DMS79 (cell line): ENCODE results near the gene ETV6.

Experiments
- DNase-seq: peaks from one replicate; lab custom pipeline; 2025; lab: John Stamatoyannopoulos, UW

Gene ETV6

GRCh38 chr12:11645391-11645790 lies 4.1 kb upstream of the ETV6 start:
- DNase-seq: no peak

- peak; percentile 89 for DNase-seq
Measured at GRCh38 chr12:11648514-11649412, 711 bp upstream of the ETV6 start.

- DNase-seq: peak; percentile 27
Measured at GRCh38 chr12:11650286-11651281, 1.1 kb downstream of the ETV6 start.

DNA sequence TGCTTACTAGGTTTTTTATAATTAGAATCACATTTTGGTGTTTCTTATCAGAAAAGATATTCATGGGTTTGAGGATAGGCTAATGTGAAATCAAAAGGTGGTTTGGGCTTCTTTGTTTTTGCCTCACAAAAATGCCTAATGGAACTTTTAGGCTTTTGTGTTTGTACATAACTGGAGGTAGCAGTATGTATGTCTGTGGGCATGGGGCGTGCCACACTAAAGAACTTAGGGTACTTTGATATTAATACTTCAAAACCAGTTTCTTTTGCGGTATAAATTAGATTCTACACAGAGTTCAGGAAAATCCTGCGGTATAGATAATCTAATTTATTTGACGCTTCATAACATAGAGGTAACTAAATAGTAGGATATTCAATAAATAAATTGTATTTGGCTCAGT lies 1.9 kb downstream of the ETV6 start:
- DNase-seq: no peak

GRCh38 chr12:11651785-11652184 lies 2.3 kb downstream of the ETV6 start:
- DNase-seq: no peak

DNA sequence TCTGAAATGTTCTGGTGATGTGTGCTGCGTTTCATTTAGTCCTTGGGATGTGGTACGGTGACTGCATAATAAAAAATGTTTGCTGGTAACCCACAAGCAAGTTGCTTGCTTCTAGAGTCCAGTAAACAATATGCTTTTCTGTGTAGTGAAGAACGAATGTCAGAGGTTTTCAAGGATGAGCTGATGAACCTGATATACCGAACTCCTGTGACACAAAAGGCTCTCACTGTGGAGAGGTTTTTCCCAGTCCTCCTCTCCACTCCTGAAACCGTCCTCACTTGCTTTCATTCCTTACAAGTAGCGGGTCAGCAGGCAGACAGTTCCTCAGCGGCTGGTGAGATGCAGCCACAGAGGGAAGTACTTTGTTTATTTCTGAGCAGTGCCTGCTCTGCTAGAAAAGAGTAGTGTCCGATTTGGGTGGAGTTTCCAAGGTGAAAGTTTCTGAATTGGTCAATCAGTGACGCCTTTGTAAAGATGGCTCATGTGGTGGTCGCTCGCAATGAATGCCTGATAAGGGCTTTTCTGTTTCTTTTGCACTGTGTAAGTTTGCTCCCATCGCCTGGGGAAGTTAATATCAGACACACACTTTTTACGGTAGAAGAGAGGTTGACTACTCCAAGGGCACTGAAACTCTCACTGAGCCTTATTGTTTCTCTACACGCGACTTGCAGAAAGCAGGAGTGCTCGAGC lies 3.0 kb downstream of the ETV6 start:
- no peak for DNase-seq

- DNase-seq: no peak
Measured at GRCh38 chr12:11653215-11653753, 3.8 kb downstream of the ETV6 start.

GRCh38 chr12:11654338-11654737 lies 4.9 kb downstream of the ETV6 start:
- no peak for DNase-seq

DNA sequence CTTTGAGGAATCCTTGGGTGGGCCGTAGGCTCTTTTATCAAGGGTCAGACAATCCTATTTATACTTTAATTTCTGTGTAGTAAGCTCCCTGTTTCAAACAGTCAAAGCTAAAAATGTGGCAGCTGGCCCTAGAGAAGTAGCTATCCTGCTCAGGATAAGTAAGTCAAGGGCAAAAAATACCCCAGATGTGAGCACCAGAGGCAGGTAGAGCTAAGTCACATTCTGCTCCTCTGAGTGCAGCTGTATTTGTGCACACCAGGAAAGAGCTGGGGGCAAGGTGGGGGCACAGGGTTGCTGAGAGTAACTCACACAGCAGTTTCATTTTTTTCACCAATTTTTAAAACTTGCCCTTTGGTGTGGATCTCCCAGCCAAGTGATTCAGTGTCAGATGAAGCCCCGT lies 5.3 kb downstream of the ETV6 start:
- no peak for DNase-seq

DNA sequence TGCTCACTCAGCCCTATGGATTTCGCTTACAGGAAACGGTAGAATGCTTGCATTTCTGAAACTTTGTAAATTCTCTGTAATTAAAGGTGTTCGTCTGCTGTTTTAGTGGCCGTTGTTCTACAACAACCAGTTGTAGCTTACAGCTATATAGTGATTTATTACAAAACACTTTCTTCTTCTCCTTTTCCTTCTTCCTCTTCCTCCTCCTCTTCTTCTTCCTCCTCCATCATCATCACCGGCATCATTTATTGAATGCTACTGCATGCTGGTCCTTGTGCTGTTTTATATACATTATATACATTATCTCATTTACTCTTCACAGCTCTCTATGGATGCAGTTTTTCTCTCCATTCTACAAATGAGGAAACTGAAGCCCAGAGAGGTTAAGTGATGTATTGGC lies 6.4 kb downstream of the ETV6 start:
- no peak for DNase-seq

- no peak for DNase-seq
Measured at GRCh38 chr12:11656550-11656949, 7.1 kb downstream of the ETV6 start.

DNA sequence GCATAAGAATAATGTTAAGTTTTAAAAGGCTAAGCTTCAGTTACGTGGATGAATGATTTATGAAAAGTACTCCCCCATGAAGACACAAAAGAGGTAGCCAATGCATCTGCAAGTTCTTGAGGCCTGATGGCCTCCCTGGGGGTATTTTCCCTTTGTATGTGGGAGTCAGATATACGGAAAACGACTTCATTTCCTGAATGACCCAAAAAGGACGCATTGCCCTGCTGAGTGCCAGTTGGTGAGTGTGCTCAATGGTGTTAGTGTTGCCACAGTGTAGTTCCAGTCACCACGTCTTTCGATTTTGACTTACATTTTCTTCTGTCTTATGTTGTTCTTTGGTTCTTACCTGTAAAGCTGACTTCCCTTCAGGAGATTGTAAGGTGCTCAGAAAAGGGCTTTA lies 8.0 kb downstream of the ETV6 start:
- DNase-seq: no peak

GRCh38 chr12:11658791-11659190 lies 9.3 kb downstream of the ETV6 start:
- DNase-seq: no peak

DNA sequence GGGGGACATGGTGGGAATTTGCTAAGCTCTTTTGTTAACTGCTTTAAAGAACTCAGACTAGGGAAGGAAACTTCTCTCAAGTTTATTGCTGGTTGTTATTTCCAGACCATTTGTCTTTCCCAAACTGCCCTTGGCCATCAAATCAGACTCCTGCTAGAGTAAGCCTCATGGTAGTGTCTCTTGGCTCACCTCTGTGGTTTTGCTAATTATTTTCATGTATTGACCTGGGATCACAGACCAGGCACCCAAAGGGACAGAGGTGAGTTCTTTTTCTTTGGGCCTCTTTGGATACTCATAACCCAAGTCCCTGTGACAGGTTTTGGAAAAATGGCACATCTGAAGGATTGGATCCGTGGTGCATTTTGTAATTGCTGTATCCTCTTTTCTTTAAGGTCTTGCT lies 11.2 kb downstream of the ETV6 start:
- no peak for DNase-seq

DNA sequence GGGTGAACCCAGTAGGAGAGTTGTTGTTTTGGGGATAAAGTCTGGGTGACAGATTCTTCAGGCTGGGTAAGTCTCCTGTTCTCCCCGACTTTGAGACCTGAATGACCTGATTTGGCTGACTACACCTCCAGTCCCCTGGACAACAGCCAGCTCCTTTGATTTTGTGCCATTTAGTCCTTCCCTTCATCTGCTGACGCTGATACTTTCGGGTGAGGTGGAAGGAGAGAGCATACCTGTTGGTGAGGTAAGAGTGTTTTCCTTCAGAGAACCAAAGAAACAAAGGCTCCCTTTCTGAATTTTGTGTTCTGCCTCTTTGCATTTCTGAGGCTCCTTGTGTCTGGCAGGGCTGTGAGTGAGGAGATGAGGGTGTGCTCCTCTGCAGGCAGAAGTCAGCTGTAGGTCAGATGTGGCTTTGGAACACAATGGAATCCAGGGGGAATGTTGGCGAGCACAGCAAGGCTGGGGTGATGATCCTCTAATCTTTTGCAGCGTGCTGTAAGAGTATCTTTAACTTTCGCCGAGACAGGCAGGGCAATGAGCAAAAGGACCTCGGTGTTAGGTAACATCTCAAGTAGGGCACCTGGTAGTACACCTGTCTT lies 12.1 kb downstream of the ETV6 start:
- DNase-seq: peak; percentile 80

- DNase-seq: no peak
Measured at GRCh38 chr12:11662369-11662768, 12.9 kb downstream of the ETV6 start.

DNA sequence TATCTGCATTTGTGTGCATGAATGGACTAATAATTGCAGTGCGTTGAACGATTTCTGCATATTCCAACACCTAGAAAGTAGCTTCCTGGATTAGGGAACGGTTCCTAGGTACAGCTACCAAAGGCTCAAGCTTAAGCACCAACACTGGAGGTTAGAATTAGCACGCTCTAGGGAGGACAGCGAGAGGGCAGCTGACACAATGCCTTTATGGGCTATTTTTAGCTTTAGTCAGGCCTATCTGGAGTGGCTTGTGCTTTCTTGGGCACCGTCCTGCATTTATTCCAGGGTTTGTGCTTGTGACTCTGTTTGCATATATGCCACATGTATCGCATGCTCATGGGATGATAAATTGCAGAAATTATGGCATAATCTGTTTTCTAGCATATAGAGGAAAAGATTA lies 13.7 kb downstream of the ETV6 start:
- DNase-seq: no peak

DNA sequence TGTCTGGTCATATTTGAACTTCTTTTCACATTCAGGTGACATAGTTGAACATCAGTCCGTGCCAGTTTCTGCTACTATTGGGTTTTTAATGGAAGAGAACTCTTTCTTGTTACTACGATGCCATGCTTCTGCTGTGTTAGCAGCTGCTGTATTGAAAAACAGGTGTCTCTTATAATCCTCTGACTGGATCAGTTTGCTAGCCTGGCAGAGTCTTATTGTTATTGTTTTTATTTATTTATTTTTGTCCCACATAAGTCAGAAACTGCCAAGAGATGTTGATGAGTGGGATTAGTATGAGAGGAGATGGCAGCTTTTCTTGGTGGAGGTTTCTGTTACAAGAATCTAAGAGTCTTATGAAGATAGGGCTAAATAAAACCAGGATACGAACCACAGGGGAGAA lies 14.6 kb downstream of the ETV6 start:
- no peak for DNase-seq

DNA sequence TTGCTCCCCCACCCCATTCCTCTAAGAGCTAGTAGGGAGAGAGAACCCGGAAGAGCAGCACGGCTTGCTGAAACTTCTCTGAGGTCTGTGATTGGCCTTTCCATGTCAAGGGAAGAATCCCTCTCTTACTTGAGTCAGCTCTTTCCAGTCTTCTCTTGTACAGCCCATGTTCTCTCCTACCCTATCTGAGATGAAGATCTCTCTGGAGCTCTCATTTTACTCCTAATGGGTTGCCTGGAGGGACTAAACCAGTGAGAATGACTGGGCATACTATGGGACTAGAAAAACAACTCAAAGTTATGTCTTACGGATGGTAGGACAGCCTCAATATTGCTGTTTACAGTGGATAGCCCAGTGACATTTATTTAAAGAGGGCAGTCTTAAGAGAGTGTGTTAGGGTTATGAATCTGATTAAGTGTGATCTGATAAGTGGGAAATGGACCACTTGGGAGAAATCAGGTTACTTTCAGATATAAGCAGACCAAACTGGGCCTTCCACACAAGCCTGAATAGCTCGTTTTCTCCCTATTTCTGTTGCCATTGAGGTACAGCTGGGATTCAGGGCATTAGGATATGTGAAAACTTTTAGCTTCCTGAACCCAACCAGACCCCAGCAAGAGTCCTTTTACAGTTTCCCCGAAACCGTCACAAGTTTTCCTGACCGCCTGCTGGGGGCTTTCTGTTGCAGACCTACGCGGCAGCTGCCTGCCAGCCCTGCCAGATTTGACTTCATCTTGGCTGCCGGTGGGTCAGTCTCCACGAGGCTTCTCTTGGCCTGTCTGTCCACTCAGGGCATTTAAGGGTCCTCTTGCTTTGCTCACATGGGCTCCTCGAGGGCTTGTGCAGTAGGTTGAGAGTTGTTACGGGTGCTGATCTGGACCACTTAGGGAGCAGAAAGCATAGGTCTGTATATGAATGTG lies 16.9 kb downstream of the ETV6 start:
- DNase-seq: no peak

- no peak for DNase-seq
Measured at GRCh38 chr12:11667171-11667570, 17.7 kb downstream of the ETV6 start.
